ENCODE data around the gene C12orf56.

The C12orf56 gene

DNA sequence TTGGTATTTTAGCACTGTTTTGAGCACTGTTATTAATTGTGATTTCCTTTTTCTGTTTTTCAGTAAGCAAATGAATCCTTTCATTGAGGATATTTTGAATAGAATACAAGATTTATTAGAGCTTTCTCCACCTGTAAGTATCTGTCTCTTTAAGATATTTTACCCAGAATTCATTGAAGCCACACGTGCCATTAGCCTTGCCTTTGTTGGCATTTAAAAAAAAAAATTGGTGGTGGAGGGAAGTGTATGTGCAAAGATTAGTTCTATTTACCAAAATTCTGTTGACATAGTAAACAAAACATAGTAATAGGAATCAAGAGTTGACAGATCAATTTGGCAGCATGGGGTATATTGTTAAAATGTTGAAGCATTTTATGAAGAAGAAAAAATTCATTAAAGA lies 37.4 kb upstream of the C12orf56 start:
- TF ChIP-seq, protein P1, sequence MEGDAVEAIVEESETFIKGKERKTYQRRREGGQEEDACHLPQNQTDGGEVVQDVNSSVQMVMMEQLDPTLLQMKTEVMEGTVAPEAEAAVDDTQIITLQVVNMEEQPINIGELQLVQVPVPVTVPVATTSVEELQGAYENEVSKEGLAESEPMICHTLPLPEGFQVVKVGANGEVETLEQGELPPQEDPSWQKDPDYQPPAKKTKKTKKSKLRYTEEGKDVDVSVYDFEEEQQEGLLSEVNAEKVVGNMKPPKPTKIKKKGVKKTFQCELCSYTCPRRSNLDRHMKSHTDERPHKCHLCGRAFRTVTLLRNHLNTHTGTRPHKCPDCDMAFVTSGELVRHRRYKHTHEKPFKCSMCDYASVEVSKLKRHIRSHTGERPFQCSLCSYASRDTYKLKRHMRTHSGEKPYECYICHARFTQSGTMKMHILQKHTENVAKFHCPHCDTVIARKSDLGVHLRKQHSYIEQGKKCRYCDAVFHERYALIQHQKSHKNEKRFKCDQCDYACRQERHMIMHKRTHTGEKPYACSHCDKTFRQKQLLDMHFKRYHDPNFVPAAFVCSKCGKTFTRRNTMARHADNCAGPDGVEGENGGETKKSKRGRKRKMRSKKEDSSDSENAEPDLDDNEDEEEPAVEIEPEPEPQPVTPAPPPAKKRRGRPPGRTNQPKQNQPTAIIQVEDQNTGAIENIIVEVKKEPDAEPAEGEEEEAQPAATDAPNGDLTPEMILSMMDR (IDR thresholded peaks at IDR 0.05; ENCODE audit: borderline replicate concordance, insufficient read depth, low read depth, low read length): no peak
- H3K4me3 ChIP-seq (ENCODE audit: low read depth, low read length): no peak overlapping the region

DNA sequence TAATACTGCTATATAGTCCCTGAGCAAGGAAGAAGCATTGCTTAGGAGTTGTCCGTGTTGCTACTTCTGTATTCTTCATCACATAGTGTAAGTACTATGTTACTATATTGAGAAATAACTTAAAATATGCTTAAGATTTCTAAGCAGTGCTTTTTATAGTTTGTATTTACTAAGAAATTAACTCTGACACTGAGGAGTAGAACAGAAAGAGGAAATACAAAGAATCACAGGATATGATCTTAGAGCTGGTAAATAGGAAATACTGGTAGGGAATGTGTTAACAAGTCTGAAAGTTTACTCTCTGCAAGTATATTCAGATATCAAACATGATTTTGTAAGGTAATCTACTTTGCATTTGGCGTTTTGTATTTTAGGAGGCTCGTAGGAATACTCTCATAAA lies 29.1 kb upstream of the C12orf56 start:
- TF ChIP-seq, protein P1 (IDR thresholded peaks at IDR 0.05; ENCODE audit: borderline replicate concordance, insufficient read depth, low read depth, low read length): no peak
- H3K4me3 ChIP-seq (ENCODE audit: low read depth, low read length): no peak overlapping the region

DNA sequence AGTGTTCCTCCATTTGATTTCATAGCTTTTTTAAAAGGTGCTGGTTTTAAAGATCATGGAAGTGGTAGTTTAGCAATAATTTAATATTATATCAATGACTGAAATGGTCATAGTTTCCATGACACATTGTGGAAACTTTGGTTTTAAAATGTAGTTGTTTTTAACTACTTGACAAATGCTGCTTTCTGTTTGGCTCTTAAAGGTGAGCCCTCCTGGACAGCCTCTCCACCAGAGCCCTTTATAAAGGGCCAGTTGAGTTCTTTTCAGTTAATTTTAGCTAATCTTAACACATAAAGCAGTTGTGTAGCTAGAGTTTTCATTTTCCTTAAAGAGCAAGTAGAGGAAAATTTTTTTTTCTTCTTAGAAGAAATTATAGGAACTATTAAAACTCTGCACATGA lies 27.7 kb upstream of the C12orf56 start:
- TF ChIP-seq, protein P1 (IDR thresholded peaks at IDR 0.05; ENCODE audit: borderline replicate concordance, insufficient read depth, low read depth, low read length): no peak
- no peak overlapping the region for H3K4me3 ChIP-seq (ENCODE audit: low read depth, low read length)

DNA sequence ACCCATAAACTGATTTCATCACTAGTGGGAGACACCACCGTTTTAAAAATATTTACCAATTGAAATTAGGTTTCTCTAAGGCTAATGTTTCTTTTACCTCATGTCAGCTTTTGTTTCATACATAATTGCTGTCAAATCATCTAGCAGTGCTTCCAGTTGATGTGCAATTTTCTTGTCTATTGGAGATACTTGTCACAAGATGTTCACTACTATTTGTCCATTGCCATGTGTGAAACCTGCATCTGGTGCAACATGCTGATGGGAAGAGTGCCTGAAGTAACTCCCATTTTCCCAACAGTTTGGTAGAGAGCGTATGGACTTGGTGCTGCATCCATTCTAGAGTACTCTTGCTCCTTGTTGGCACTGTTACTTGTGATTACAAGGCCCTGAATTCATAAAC lies 23.3 kb upstream of the C12orf56 start:
- no peak overlapping the region for H3K4me3 ChIP-seq (ENCODE audit: low read depth, low read length)
- TF ChIP-seq, protein P1 (IDR thresholded peaks at IDR 0.05; ENCODE audit: borderline replicate concordance, insufficient read depth, low read depth, low read length): no peak

DNA sequence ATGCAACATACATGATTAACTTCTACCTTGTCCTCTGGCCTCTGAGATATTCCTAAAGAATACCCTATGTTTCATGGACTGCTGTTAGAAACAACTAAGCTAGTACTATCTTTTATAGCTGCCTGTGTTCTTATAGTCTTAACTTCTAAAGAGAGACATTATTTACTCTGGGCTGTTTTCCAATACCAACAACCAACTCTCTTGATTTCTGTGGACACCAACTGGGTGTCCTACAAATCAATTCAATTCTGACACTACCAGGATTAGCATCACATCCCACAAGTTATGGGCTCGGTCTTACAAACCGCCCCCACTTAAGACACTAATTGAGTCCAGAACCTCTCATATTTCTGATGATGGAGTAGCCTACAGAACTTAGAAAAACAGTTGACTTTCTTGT lies 21.9 kb upstream of the C12orf56 start:
- no peak overlapping the region for H3K4me3 ChIP-seq (ENCODE audit: low read depth, low read length)
- TF ChIP-seq, protein P1 (IDR thresholded peaks at IDR 0.05; ENCODE audit: borderline replicate concordance, insufficient read depth, low read depth, low read length): no peak

DNA sequence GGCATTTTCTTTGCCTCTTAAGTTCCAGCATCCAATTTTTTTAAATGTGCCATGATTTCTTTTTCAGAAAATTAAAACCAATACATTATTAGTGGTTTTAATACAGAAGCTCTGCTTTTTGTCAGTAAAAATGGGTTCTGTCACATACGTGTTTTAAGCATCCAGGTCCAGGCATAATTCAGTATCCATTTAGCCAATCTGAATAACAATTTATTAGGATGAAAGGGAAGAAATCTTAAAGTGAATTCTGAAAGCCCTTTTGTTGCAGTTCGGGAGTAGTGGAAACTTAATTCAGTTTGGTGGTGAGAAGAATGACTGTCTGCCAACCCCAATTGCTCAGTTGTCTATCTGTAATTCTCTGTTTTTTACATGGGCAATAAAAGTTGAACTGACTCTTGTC lies 20.9 kb upstream of the C12orf56 start:
- TF ChIP-seq, protein P1 (IDR thresholded peaks at IDR 0.05; ENCODE audit: borderline replicate concordance, insufficient read depth, low read depth, low read length): no peak

DNA sequence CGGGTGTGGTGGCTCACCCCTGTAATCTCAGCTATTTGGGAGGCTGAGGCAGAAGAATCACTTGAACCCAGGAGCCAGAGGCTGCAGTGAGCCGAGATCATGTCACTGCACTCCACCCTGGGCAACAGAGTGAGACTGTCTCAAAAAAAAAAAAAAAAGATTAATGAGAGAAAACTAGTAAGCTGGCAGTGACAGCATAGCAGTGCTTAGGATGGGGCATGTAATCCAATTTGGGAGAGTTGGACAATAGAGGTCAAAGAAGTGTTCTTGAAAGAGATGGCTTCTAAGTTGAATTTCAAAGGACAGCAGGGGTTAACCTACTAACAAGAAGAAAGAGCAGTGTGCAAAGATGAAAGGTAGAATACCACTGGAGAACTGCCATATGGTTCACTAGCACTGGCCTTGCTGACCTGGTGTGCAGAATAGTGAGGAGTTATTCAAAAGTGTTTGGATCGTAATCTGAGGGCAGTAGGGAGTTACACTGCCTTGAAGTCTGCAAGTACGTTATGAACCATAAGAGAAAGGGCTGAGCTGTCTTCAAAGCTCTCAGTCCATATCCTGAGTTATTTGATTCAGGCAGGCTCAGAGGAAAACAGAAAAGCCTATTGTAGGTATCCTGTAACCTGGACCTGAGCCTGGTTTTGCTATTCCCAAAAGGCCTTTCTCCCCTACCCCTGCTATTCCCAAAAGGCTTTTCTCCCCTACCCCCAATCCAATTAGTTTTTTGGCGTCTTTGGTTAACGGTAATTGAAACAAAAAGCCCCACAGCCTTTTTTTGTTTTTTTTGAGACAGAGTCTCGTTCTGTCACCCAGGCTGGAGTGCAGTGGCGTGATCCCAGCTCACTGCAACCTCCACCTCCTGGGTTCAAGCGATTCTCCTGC lies 17.0 kb upstream of the C12orf56 start:
- TF ChIP-seq, protein P1 (IDR thresholded peaks at IDR 0.05; ENCODE audit: borderline replicate concordance, insufficient read depth, low read depth, low read length): no peak
- H3K4me3 ChIP-seq (ENCODE audit: low read depth, low read length): no peak overlapping the region

More for the DNA sequence above, 20.9 kb upstream of the C12orf56 start:
- H3K4me3 ChIP-seq (ENCODE audit: low read depth, low read length): no peak overlapping the region

Measured in GM12875 (cell line).